Ovary (tissue), 9 donors: ENCODE results near the gene IQCN. TPM values are rescaled to one million over a fixed set of nuclear protein-coding genes. Genes with fewer than 3 reads are reported as not detected.

Experiments
- DNase-seq, 5 donors: peaks; one replicate each; pipeline ENCODE4 v3.0.0-alpha.2; 2019 to 2020
- H3K27ac ChIP-seq, 2 donors: fragments of 200-600 bp; one replicate each; pipeline versions ENCODE4 v1.5.1 to v1.8.0; 2019 to 2022
- H3K27me3 ChIP-seq: fragments of 200-600 bp; one replicate; pipeline ENCODE4 v1.8.0; 2022
- H3K36me3 ChIP-seq: fragments of 200-600 bp; sonication (generic); one replicate; pipeline ENCODE4 v1.5.1; 2019
- H3K4me1 ChIP-seq: one replicate; pipeline ENCODE4 v1.8.1; 2013; ENCODE audit warnings: mild to moderate bottlenecking, moderate library complexity; ENCODE audit not compliant: insufficient read depth
- H3K4me3 ChIP-seq: fragments of 200-600 bp; sonication (generic); one replicate; pipeline ENCODE4 v1.5.1; 2017
- H3K9me3 ChIP-seq, 2 donors: fragments of 200-600 bp in 1 of 2; sonication (generic) in 1 of 2; one replicate each; pipeline versions ENCODE4 v1.5.1 to v1.8.1; 2013 to 2019; ENCODE audit warnings: mild to moderate bottlenecking in 1 of 2, moderate library complexity in 1 of 2
- CTCF ChIP-seq, 3 donors: fragments of 450-650 bp in 2 of 3; fragments of 200-600 bp in 1 of 3; IDR thresholded peaks; one replicate each; pipeline versions ENCODE4 v1.5.1 to v1.8.0; 2016 to 2022; ENCODE audit warnings: antibody characterized with exemption in 3 of 3, mild to moderate bottlenecking in 1 of 3
- EP300 ChIP-seq: sonication (generic); formaldehyde crosslinking; IDR thresholded peaks from one replicate; pipeline ENCODE4 v1.6.1; 2017; ENCODE audit warnings: antibody characterized with exemption
- POLR2A ChIP-seq: fragments of 450-650 bp; IDR thresholded peaks from one replicate; pipeline ENCODE4 v1.6.1; 2017; ENCODE audit warnings: antibody characterized with exemption, mild to moderate bottlenecking, moderate library complexity
- WGBS, 3 donors: extraction: QIAGEN DNeasy Blood & Tissue Kit in 1 of 3; methylation state at CpG; one replicate each; pipeline versions ENCODE4 v1.1.5 to v1.1.7; 2013 to 2017; 5-methylcytosine and 5-hydroxymethylcytosine counted together
- intact Hi-C, 4 donors: fragments of 100-400 bp; cut with DNase I; formaldehyde crosslinking; loops; one replicate each; pipeline versions ENCODE4 v1.11.0 to v1.15.1; 2022 to 2023
- polyA plus RNA-seq, 2 donors: library from polyadenylated mRNA; stranded (reverse); fragments of 200-250 nt in 1 of 2; fragments of 350-450 nt in 1 of 2; fragmentation: Illumina TruSeq in 1 of 2; extraction: RNeasy Lipid Tissue Mini Kit (QIAGEN cat#74804) in 1 of 2; gene quantifications; one replicate each; pipeline ENCODE4 v1.2.3, GENCODE V29; 2013 to 2014
- total RNA-seq, 7 donors: library from RNA; depleted of rRNA in 2 of 7; stranded (reverse); fragments of >200 nt in 2 of 7; fragmentation: NEBNext Ultra II Directional in 3 of 7; extraction: Animal tissue kit (Norgen Biotek cat#: 25700) in 3 of 7; gene quantifications; one replicate each; pipeline versions ENCODE4 v1.1.0 to v1.2.4, GENCODE V29; 2016 to 2023
- donor health status: DM: no; HTN: no; CAD: no; lungs with moderate emphysema.
- donor health status: DM: no; HTN: no; CAD: no.
- donor health status: Bipolar disorder and iron deficiency.
- donor health status: DM: yes; HTN: yes; CAD: no.
- donor health status: DM: no; HTN: no; CAD: no.
- donor health status: DM: yes; HTN: yes; CAD: no.

Gene IQCN
- total and polyA plus RNA-seq, 9 donors: 2.5 to 18.4 (median 10.8) TPM

DNA sequence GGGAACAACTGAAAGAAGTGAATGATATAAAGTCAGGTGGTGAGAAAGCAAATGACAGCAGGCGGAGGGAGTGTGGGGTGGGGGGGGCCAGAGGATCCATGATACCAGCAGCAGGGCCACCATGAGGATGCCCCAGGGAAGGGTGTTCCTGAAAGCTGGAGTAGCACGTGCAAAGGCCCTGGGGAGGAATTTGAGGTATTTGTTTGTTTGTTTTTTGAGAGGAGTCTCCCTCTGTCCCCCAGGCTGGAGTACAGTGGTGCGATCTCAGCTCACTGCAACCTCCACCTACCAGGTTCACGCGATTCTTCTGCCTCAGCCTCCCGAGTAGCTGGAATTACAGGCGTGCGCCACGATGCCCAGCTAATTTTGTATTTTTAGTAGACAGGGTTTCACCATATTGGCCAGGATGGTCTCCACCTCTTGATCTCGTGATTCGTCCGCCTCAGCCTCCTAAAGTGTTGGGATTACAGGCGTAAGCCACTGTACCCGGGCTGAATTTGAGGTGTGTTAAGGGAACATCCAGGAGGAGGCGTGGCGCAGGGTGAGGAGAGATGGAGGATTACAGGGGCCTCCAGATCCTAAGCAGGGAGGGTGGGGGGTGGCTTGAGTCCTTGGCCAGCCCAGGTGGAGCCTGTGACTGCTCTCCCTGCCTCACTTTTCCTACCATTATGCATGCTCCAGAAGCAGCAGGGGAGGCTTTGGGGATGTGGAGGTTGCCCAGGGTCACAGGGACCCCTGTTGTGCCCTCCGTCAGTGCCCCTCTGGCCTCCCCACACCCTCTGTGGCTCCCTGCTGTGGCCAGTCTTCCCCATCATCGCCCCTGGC, 19.6 kb upstream of the IQCN start:
- Histone ChIP-seq H3K27ac (peak overlapping the region; percentile 95 to 100), H3K4me1 (peaks cover 7% of the 10 kb centered on the region), H3K4me3 (no peak overlapping the region), H3K27me3 (no peaks in the 10 kb centered on the region), H3K9me3 (no peaks in the 10 kb centered on the region), H3K36me3 (no peaks in the 10 kb centered on the region)
- intact Hi-C loops: no loop called here
- no peak for TF ChIP-seq EP300
- no peak for TF ChIP-seq POLR2A
- no peak for TF ChIP-seq CTCF (IDR thresholded peaks at IDR 0.05)
- peak in 4 of 5 donors; percentile 44 to 52 (median 48) for DNase-seq
- WGBS, 3 donors: 59 to 63% (median 59%) methylated on average over 18 of the region's 18 CpGs

DNA sequence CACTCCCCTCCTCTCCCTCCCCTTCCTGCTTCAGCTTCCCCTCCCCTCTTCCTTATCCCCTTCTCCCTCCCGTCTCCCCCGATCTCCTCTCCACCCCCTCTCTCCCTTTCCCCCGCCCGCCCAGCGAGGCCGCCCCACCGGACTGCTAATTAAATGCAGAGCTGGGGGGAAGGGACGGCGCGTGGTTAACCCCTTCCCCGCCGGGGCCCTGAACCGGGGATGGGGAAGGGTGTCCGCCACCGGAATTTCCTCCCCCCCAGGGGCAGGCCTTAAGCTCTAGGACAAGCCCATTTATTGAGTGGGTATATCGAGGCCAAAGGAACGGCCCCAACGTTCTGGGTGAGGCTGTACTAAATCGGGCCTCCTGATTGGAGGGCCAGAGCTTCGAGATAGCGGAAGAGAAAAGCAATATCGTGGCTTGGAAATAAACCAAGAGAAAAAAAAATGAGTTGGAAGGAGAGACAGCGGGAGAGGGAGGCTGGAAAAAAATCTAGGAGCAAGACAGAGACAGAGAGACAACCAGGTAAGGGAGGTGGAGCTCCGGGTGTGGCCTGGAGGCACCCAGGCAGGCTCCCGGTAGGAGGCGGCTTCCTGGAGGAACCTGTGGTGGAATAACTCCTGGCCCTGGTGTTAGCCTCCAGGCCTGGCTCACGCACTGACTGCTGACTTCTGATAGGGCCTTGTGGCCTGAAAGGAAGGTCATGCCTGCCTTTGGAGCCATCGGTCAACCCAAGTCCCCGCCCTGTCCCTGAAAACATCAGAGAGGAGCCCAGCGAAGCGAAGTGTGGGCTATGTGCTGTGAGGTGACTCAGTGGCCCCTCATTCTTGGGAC, 18.8 kb upstream of the IQCN start:
- Histone ChIP-seq H3K9me3 (no peaks in the 10 kb centered on the region), H3K27ac (peak overlapping the region; percentile 95 to 100), H3K36me3 (no peaks in the 10 kb centered on the region), H3K27me3 (no peaks in the 10 kb centered on the region), H3K4me1 (peaks cover 7% of the 10 kb centered on the region), H3K4me3 (peak overlapping the region; percentile 72)
- TF ChIP-seq POLR2A: no peak
- no peak for TF ChIP-seq CTCF (IDR thresholded peaks at IDR 0.05)
- TF ChIP-seq EP300: peak; percentile 6
- peak; percentile 93 to 96 (median 94) for DNase-seq
- intact Hi-C loops: no loop called here
- 9 to 10% (median 10%) methylated on average over 30 to 31 of the region's 31 CpGs for WGBS, 3 donors

GRCh38 chr19:18292462-18292809, 18.2 kb upstream of the IQCN start:
- Histone ChIP-seq H3K9me3 (no peaks in the 10 kb centered on the region), H3K4me3 (peak overlapping the region; percentile 72), H3K4me1 (peaks cover 7% of the 10 kb centered on the region), H3K36me3 (no peaks in the 10 kb centered on the region), H3K27ac (peak overlapping the region; percentile 95 to 100), H3K27me3 (no peaks in the 10 kb centered on the region)
- TF ChIP-seq POLR2A (peak; percentile 38), CTCF (IDR thresholded peaks at IDR 0.05) (peak in 1 of 3 donors; percentile 14), EP300 (no peak)
- DNase-seq: no peak
- intact Hi-C loops: no loop called here
- 0 to 1% (median 0%) methylated on average over 20 of the region's 20 CpGs for WGBS, 3 donors

DNA sequence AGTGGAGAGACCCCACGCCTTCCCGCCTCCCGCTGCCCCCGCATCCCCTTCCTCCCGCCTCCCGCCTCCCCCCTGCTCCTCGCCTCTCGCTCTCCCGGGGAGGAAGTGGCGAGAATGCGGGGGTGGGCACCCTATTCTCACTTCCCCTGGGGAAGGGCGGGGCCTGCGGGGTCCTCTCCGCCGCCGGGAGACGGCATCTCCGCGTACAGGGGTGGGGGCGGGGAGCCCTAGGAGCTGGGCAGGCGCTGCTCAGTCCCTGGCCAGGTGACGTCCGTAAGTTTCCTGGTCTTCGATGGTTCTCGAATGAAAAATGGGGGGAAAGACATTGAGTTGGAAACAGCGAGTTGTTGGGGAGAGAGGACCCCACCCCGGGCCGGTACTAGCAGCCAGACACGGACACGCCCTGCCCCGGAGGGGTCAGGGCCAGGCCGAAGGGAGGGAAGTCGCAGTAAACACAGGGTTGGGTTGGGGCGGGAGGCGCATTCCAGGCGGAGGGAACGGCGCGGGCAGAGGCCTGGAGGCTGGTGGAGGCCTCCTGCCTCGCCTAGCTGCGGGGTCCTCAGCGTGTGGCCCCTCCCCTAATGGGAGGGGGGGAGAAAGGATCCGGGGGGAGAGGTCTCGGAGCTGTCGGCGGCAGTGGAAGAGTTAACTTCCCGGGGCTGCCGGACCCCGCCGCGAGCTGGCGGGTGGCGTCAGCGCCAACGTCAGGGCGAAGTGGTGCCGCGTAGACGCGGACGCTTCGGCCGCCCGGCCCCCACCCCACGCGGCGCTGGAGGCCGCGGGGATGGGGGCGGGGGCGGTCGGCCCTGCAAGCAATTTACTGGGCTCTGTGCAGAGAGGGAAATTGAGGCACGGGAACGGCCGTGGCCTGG, 17.6 kb upstream of the IQCN start:
- DNase-seq: peak; percentile 95 to 97 (median 96)
- Histone ChIP-seq H3K4me1 (peaks cover 7% of the 10 kb centered on the region), H3K9me3 (no peaks in the 10 kb centered on the region), H3K4me3 (peak overlapping the region; percentile 72), H3K27me3 (no peaks in the 10 kb centered on the region), H3K36me3 (no peaks in the 10 kb centered on the region), H3K27ac (peak overlapping the region; percentile 95 to 100)
- TF ChIP-seq EP300 (no peak), POLR2A (peak; percentile 69)
- 0 to 1% (median 0%) methylated on average over 64 to 75 of the region's 75 CpGs for WGBS, 3 donors
- intact Hi-C loops: no loop called here
